Mucosa of gallbladder (tissue), 1 donor: ENCODE data around the gene ZNF414. TPM values are rescaled to one million over a fixed set of nuclear protein-coding genes. Genes with fewer than 3 reads are reported as not detected.

ENCODE experiments used
- DNase-seq: peaks from one replicate; pipeline ENCODE4 v3.0.0-alpha.2; 2020; ENCODE audit warnings: low spot score
- total RNA-seq: library from RNA; stranded (reverse); gene quantifications from one replicate; pipeline ENCODE4 v1.2.1, GENCODE V29; 2021
- donor health status: DM: no; HTN: no; CAD: no.

The ZNF414 gene
- total RNA-seq, 1 donor from 2014 or later: 32.8 TPM

DNA sequence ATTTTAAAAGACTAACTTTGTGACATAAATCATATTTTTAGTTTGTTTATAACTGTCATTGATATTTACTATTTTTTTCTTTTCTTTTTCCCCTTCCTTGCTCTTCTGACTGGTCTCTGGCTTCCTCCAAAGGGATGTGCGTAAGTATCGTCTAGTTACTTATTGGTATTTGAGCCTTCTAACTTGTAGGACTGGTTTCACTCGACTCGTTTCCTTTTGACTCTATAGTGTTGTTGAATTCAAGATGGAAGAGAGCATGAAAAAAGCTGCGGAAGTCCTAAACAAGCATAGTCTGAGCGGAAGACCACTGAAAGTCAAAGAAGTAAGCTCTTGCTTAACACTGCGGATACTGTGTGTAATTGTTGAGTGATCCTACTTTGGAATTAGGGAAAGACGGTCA is 50.6 kb downstream of the ZNF414 start:
- no peak for DNase-seq

- DNase-seq: no peak
Observed at GRCh38 chr19:8462571-8462970, 51.4 kb downstream of the ZNF414 start.

GRCh38 chr19:8461891-8462290 is 52.1 kb downstream of the ZNF414 start:
- DNase-seq: no peak

DNA sequence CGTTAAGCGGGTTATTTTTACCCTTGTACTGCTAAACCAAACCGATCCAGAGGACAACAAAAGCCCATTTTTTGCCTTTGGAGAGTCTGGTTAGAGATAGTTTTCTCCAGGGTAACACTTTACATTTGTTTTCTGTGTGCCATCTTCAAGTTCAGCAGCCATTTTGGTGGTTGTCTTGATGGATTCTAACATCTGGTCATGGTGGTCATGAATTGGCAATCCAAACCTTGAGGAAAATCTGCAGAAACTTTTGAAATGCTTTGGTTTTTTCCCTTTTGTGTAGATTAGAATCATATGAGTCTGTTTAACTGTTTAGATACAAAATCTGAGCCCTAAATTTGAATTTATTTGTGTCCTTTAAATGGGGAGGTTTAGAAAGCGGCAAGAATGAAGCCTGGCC is 52.6 kb downstream of the ZNF414 start:
- no peak for DNase-seq

DNA sequence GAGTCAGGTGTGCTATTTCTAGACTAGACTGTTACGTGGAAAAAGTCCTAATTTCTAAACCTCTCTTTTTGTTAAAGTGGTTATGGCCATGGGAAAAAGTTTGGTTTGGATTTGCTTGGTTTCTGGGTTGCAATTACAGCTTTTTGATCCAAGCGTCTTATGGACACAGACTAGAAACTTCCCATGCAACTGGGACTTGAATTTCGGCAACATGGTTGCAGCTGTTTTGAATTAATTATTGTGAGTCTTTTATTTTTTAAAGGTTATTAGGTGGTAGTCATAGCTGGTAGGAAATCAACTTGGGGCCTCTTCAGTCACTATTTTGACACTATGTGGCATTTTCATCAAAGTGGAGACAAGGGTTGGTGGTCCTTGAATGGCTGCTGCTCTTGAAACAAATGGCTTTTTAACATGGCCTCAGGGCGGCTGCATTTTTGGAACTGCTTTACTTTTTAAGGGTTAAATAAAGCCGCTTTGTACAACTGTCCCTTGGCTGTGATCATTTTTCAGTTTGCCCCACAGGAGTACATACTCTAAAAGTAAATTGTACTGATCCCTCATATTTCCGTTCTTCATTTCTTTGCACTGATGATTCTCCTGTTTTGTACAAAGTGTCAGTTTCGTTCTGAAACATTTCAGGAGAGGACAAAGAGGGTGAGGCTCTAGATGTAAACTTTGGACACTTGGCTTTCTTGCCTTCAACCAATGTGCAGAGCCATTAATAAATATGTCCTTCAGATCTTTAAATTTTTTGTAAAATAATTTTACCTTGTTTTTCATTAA is 53.3 kb downstream of the ZNF414 start:
- no peak for DNase-seq

Other genes with a start within 250 kb of the ZNF414 start
- 52.2 TPM for gene CD320, start 205.8 kb downstream of the ZNF414 start, total RNA-seq
- 45.2 TPM for gene NDUFA7, start 192.8 kb downstream of the ZNF414 start, total RNA-seq
- 1,184 TPM for gene RPS28, start 192.7 kb downstream of the ZNF414 start, total RNA-seq
- 7.7 TPM for gene KANK3, start 170.9 kb downstream of the ZNF414 start, total RNA-seq
- gene ANGPTL4, start 150.0 kb downstream of the ZNF414 start, total RNA-seq: 5.3 TPM
- gene RAB11B, start 123.8 kb downstream of the ZNF414 start, total RNA-seq: 170 TPM
- 45.8 TPM for gene MARCHF2, start 100.9 kb downstream of the ZNF414 start, total RNA-seq
- 152 TPM for gene HNRNPM, start 69.2 kb downstream of the ZNF414 start, total RNA-seq
- gene PRAM1, start 11.5 kb downstream of the ZNF414 start, total RNA-seq: 4.8 TPM
- gene MYO1F, start 63.3 kb upstream of the ZNF414 start, total RNA-seq: 47.2 TPM
- 32.6 TPM for gene ADAMTS10, start 96.5 kb upstream of the ZNF414 start, total RNA-seq
- gene NFILZ, start 116.5 kb upstream of the ZNF414 start, total RNA-seq: not detected
- gene ACTL9, start 184.6 kb upstream of the ZNF414 start, total RNA-seq: not detected
- not detected for gene OR2Z1, start 207.5 kb upstream of the ZNF414 start, total RNA-seq